GM06990 (cell line): Measurements from ENCODE around the gene GRM7.

Experiments used
- DNase-seq: peaks from one replicate; pipeline ENCODE4 v3.0.0-alpha.2; 2011; ENCODE audit not compliant: insufficient read length; ENCODE audit errors: extremely low read depth
- H3K27me3 ChIP-seq: replicated peaks from 2 replicates; pipeline ENCODE4 v1.6.0; 2011; ENCODE audit warnings: low read length; ENCODE audit not compliant: control insufficient read depth, insufficient read depth
- H3K36me3 ChIP-seq: 2 replicates; pipeline ENCODE4 v1.5.1; 2011; ENCODE audit warnings: low read length; ENCODE audit not compliant: control insufficient read depth, insufficient read depth
- H3K4me3 ChIP-seq: replicated peaks from 2 replicates; pipeline ENCODE4 v1.5.1; 2011; ENCODE audit warnings: low read depth, mild to moderate bottlenecking, control low read depth, low read length
- TF ChIP-seq, protein P1 (sequence below): IDR thresholded peaks from 2 replicates; pipeline ENCODE4 v1.5.1; 2011; ENCODE audit warnings: low read length, control low read depth, mild to moderate bottlenecking, inconsistent platforms; ENCODE audit not compliant: insufficient read depth, poor library complexity, severe bottlenecking

The GRM7 gene

DNA sequence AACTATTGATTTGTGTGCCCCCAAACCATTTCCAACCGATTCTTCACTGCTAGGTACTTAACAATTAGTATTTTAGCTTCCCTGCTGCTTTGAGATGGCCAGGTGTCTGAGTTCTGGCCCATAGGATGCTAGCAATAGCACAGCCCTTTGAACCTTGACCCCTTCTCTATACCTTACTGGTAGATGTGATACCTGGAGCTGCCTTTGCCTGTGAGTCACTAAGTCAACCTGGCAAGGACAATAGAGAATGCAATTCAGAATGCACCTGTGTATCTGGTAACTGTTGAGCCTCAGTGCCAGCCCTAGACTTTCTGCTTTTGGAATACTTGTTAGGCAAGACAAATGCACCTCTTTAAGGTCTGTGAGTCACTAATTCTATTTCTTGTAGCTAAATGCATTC, 467.4 kb downstream of the GRM7 start:
- H3K4me3 ChIP-seq: no peak overlapping the region
- DNase-seq: no peak
- TF ChIP-seq, protein P1, sequence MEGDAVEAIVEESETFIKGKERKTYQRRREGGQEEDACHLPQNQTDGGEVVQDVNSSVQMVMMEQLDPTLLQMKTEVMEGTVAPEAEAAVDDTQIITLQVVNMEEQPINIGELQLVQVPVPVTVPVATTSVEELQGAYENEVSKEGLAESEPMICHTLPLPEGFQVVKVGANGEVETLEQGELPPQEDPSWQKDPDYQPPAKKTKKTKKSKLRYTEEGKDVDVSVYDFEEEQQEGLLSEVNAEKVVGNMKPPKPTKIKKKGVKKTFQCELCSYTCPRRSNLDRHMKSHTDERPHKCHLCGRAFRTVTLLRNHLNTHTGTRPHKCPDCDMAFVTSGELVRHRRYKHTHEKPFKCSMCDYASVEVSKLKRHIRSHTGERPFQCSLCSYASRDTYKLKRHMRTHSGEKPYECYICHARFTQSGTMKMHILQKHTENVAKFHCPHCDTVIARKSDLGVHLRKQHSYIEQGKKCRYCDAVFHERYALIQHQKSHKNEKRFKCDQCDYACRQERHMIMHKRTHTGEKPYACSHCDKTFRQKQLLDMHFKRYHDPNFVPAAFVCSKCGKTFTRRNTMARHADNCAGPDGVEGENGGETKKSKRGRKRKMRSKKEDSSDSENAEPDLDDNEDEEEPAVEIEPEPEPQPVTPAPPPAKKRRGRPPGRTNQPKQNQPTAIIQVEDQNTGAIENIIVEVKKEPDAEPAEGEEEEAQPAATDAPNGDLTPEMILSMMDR: no peak
- H3K36me3 ChIP-seq: no peaks in the 10 kb centered on the region
- no peaks in the 10 kb centered on the region for H3K27me3 ChIP-seq

DNA sequence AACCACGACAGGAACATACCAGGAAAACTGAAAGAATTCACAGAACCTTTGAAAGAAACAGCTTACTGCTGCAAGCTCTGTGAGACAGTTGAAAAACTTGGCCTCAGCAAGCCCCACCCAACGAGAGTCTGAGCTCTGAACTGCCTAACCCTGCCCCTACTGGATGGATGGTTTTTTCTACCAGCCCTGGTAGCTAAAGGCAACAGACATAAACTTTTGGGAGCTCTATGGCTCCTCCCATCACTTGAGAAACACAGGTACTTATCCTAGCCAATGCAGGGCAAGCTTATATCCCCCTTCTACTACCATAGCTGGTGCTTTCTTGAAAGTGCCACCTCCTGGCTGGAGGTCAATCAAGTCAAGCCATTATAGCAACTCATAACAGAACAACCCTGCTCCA, 471.8 kb downstream of the GRM7 start:
- TF ChIP-seq, protein P1: no peak
- DNase-seq: no peak
- Histone ChIP-seq H3K27me3 (no peaks in the 10 kb centered on the region), H3K36me3 (no peaks in the 10 kb centered on the region), H3K4me3 (no peak overlapping the region)

DNA sequence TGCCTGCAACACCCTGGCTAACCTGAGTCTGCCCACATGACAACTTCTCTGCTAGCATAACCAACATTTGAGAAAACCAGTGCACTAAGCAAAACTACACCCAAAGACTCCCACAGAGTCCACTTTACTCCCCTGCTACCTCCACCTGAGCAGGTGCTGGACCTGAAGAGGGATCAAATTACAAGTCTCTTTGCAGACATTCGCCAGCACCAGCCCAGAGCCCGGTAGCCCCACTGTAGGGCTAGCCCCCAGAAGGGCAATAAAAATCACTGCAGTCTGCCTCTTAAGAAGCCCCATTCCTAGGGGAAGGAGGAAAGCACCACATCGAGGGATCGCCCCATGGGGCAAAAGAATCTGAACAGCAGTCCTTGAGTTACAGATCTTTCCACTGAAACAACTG, 472.2 kb downstream of the GRM7 start:
- TF ChIP-seq, protein P1: no peak
- DNase-seq: no peak
- H3K27me3 ChIP-seq: no peaks in the 10 kb centered on the region
- no peaks in the 10 kb centered on the region for H3K36me3 ChIP-seq
- H3K4me3 ChIP-seq: no peak overlapping the region

DNA sequence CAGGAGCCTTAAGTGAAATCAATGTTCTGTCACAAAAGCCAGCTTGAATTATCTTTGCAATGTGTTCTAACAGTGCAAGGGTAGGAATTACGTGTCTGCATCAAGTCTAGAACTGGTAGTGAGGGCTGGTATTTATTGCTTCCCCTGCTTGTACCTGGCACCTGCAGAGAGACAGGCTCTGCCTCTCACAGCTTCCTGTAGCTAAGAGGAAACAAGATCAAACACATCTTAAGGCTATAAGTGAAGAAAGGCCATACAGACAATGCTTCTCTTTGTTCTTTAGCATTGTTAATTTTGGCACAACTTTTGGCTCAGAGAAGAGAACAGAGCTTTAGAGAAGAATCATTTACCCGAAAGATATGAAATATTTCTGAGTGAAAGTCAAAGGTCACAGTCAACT, 479.9 kb downstream of the GRM7 start:
- TF ChIP-seq, protein P1: no peak

DNA sequence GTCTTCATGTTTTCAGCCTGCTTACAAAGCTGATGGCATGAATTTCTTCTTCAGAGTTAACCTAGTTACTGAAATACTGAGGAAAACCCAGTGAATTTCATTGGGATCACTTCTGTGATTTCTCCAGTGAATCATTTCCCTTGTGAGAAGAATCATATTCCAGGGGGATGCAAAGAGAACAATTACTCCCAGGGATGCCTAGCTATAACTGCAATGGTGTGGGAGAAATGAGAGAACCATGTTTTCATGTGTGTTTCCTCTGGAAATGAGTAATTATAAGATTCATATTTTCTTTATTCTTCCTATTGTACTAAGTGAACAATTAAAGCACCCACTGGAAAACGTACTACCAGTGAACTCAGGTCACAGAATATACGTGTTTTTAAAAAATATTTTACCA, 485.4 kb downstream of the GRM7 start:
- H3K27me3 ChIP-seq: no peaks in the 10 kb centered on the region
- no peaks in the 10 kb centered on the region for H3K36me3 ChIP-seq
- no peak overlapping the region for H3K4me3 ChIP-seq
- TF ChIP-seq, protein P1: no peak
- DNase-seq: no peak

More for the DNA sequence above, 479.9 kb downstream of the GRM7 start:
- no peaks in the 10 kb centered on the region for H3K36me3 ChIP-seq
- no peak overlapping the region for H3K4me3 ChIP-seq
- DNase-seq: no peak
- no peaks in the 10 kb centered on the region for H3K27me3 ChIP-seq

DNA sequence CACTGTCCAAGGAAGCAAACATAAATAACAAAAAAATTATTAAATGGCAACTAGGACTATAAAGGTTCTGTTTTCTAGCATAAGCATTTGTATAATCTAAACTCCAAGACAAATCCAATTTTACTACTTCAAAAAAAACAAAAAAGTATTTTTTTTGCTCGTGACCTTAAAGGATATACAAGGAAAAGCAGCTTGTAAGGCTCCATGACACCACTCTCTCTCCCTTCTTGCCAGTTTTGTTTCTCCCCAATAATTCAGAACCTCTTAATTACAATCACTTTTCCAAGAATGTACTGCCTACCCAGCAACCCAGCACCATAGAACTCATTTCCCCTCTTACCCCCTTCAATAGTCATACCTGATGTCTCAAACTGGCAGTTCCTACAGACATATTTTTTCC, 496.2 kb downstream of the GRM7 start:
- Histone ChIP-seq H3K4me3 (no peak overlapping the region), H3K36me3 (no peaks in the 10 kb centered on the region), H3K27me3 (no peaks in the 10 kb centered on the region)
- TF ChIP-seq, protein P1: no peak
- no peak for DNase-seq
